ENCODE results near the gene SLC22A5.
"Not testable (repeated sequence)": the region's sequence is repeated elsewhere in the genome, so short reads cannot be mapped to it uniquely, and the experiment has no call there.

Gene SLC22A5

GRCh38 chr5:132428484-132429462 is 59.3 kb downstream of the SLC22A5 start:
- no peak for DNase-seq

- no peak for DNase-seq
These were observed 60.2 kb downstream of the SLC22A5 start for GRCh38 chr5:132429463-132430440.

- no peak for DNase-seq
These were observed 61.2 kb downstream of the SLC22A5 start for GRCh38 chr5:132430746-132431145.

GRCh38 chr5:132431632-132432031 is 62.1 kb downstream of the SLC22A5 start:
- no peak for DNase-seq

- DNase-seq: no peak
These were observed 63.6 kb downstream of the SLC22A5 start for GRCh38 chr5:132433141-132433540.

- no peak for DNase-seq
These were observed 65.1 kb downstream of the SLC22A5 start for GRCh38 chr5:132434416-132435286.

- no peak for DNase-seq
These were observed 65.9 kb downstream of the SLC22A5 start for GRCh38 chr5:132435447-132435846.

- DNase-seq: no peak
These were observed 66.4 kb downstream of the SLC22A5 start for GRCh38 chr5:132435886-132436285.

- no peak for DNase-seq
These were observed 67.4 kb downstream of the SLC22A5 start for GRCh38 chr5:132436936-132437335.

GRCh38 chr5:132437604-132438266 is 68.2 kb downstream of the SLC22A5 start:
- DNase-seq: peak; percentile 87

- DNase-seq: not testable (repeated sequence)
These were observed 68.7 kb downstream of the SLC22A5 start for GRCh38 chr5:132438267-132438645.

- DNase-seq: no peak
These were observed 69.4 kb downstream of the SLC22A5 start for GRCh38 chr5:132438917-132439316.

- peak; percentile 91 for DNase-seq
These were observed 70.1 kb downstream of the SLC22A5 start for GRCh38 chr5:132439521-132440089.

- no peak for DNase-seq
These were observed 74.6 kb downstream of the SLC22A5 start for GRCh38 chr5:132444061-132444460.

Measured in femur (tissue), 1 donor.